SK-N-SH treated with all-trans-retinoic acid at 6 μM for 48 hours (cell line): ENCODE data around the gene TFPI.

ENCODE experiments used
- ATAC-seq: fragments of 200-7000 bp; cut with Tn5 transposase; 3 replicates; pipeline ENCODE4 v1.9.1; 2020; ENCODE audit warnings: mild to moderate bottlenecking, moderate library complexity
- ARNTL ChIP-seq: fragments of 450-650 bp; formaldehyde crosslinking; IDR thresholded peaks from 2 replicates; pipeline ENCODE4 v1.5.0; 2020; ENCODE audit warnings: low read depth, mild to moderate bottlenecking, moderate library complexity, borderline replicate concordance
- OSR1 ChIP-seq: fragments of 250-450 bp; sonication (Bioruptor Pico); IDR thresholded peaks from 2 replicates; pipeline ENCODE4 v1.8.0; 2022; ENCODE audit warnings: moderate library complexity, mild to moderate bottlenecking, inconsistent platforms

The TFPI gene

DNA sequence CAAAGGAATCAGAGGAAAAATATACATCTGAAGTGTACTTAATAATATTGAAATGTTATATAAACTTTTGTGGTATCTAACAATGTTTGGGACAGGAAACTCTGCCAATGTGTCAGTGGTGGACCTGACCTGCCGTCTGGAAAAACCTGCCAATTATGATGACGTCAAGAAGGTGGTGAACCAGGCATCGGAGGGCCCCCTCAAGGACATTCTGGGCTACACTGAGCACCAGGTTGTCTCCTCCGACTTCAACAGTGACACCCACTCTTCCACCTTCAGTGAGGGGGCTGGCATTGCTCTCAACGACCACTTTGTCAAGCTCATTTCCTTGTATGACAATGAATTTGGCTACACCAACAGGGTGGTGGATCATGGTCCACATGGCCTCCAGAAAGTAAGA, 138.8 kb downstream of the TFPI start:
- no peak for TF ChIP-seq ARNTL (CRISPR knock-in tag)
- no peak for TF ChIP-seq OSR1 (CRISPR knock-in tag)
- TF ChIP-seq, all 23 proteins: peak for 0
- ATAC-seq = no peak
